Activated effector memory CD4-positive, alpha-beta T cell treated with Interleukin-2 at 50 U/mL for 16 hours (primary cell): ENCODE data around the gene HDDC2.

Experiments
- DNase-seq: peaks from one replicate; pipeline ENCODE4 v3.0.0-alpha.2; 2020

Gene HDDC2

DNA sequence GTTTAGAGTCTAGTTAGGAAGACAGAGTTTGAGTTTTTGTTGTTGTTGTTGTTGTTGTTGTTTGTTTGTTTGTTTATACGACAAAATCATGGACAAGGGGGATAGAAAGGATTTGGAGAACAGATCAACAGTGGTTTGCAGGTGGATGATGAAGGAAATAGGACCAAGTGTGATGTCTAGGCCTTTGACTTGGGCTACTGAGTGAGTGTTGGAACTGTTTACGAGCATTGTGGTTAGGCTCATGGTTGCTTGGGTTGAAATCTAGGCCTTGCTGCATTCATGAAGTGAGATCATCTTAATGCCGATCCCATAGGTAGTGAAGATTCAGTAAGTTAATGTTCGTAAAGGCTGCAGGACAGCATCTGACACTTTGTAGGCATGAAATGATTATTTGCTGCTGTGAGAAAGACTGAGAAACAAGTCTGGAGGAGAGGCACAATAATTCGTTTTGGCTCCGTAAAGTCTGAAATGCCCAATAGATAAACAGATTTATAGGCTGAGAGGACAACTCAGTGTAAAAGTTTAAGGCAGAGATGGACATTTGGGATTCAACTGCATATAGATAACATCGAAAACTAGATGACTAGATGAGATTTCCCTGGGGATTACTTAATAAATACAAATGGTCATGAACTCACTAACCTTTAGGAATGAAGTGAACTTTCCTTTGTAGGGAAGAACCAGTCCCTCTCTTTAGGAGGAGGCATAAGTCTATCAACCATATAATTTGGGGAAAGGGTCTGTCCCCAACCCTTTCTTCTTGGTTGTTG, 70.0 kb downstream of the HDDC2 start:
- no peak for DNase-seq

DNA sequence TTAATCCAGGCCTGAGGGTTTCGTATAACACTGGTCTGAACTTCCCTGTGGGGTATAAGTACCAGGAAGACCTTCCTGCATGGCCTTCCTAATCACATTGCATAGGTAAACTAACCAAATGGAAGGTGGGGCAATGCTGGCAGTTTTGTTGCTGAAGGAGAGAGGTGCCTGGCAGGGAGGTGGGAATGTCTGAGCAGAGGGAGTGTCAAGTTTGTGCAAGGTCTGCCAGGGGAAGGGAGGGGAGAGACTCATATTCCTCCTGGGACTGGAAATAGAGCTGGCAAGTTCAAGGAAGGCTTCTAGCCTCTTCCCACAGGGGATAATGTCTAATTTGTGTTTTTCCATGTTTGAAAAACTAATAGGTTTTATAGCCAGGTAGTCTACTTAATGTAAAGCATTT, 70.6 kb downstream of the HDDC2 start:
- no peak for DNase-seq

- no peak for DNase-seq
Measured at GRCh38 chr6:125230674-125231073, 71.1 kb downstream of the HDDC2 start.

DNA sequence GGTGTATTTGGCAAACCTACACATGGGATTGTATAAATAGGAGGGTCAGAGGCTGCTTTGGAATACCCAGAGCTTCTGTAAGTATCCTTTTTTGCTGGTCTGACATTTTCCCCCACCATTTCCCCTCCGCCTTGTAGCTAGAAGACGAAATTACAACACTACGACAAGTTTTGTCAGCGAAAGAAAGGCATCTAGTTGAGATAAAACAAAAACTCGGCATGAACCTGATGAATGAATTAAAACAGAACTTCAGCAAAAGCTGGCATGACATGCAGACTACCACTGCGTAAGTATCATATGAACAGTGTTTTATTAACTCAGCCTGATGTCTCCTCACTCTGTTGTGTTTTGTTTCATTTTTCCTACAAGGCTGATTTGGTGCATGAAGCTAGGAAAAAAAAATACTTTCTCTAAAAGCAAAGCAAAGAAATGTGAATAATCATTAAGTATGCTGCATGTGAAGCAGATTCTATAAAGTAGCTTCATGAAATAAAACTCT, 72.7 kb downstream of the HDDC2 start:
- DNase-seq = no peak

GRCh38 chr6:125227244-125227643, 74.5 kb downstream of the HDDC2 start:
- no peak for DNase-seq
